ENCODE results near the gene GSE1.

The GSE1 gene

GRCh38 chr16:85636234-85636812 is 23.2 kb downstream of the GSE1 start:
- no peak for DNase-seq

GRCh38 chr16:85637061-85637807 is 24.1 kb downstream of the GSE1 start:
- no peak for DNase-seq

- DNase-seq: no peak
Observed at GRCh38 chr16:85637808-85638647, 24.9 kb downstream of the GSE1 start.

GRCh38 chr16:85638695-85639409 is 25.7 kb downstream of the GSE1 start:
- DNase-seq: no peak

GRCh38 chr16:85639529-85640253 is 26.6 kb downstream of the GSE1 start:
- no peak for DNase-seq

- DNase-seq: no peak
Observed at GRCh38 chr16:85640254-85640558, 27.1 kb downstream of the GSE1 start.

GRCh38 chr16:85640585-85640984 is 27.5 kb downstream of the GSE1 start:
- DNase-seq: no peak

GRCh38 chr16:85641305-85641704 is 28.2 kb downstream of the GSE1 start:
- no peak for DNase-seq

- DNase-seq: no peak
Observed at GRCh38 chr16:85641776-85642176, 28.7 kb downstream of the GSE1 start.

- DNase-seq: no peak
Observed at GRCh38 chr16:85642762-85643358, 29.7 kb downstream of the GSE1 start.

- no peak for DNase-seq
Observed at GRCh38 chr16:85643631-85644030, 30.5 kb downstream of the GSE1 start.

- DNase-seq: no peak
Observed at GRCh38 chr16:85644093-85644712, 31.1 kb downstream of the GSE1 start.

GRCh38 chr16:85645021-85645589 is 32.0 kb downstream of the GSE1 start:
- no peak for DNase-seq

GRCh38 chr16:85646358-85646907 is 33.3 kb downstream of the GSE1 start:
- no peak for DNase-seq

- DNase-seq: no peak
Observed at GRCh38 chr16:85646976-85647375, 33.9 kb downstream of the GSE1 start.

GRCh38 chr16:85648070-85648714 is 35.1 kb downstream of the GSE1 start:
- no peak for DNase-seq

GRCh38 chr16:85648805-85649204 is 35.7 kb downstream of the GSE1 start:
- no peak for DNase-seq

- DNase-seq: no peak
Observed at GRCh38 chr16:85649411-85650134, 36.5 kb downstream of the GSE1 start.

GRCh38 chr16:85650135-85650843 is 37.2 kb downstream of the GSE1 start:
- DNase-seq: no peak
